Uterus (tissue), 2 donors: ENCODE measurements around the gene SMTNL1.

Experiments
- CTCF ChIP-seq, 4 experiments: fragments of 200-600 bp in 2 of 4; fragments of 450-650 bp in 2 of 4; sonication (generic) in 2 of 4; IDR thresholded peaks; one replicate each; pipeline ENCODE4 v1.5.1; 2016 to 2019; ENCODE audit warnings: antibody characterized with exemption in 4 of 4, mild to moderate bottlenecking in 2 of 4, moderate library complexity in 1 of 4
- POLR2A ChIP-seq, 2 donors: fragments of 450-650 bp; IDR thresholded peaks; one replicate each; pipeline ENCODE4 v1.6.1; 2016; ENCODE audit warnings: antibody characterized with exemption in 2 of 2, mild to moderate bottlenecking in 1 of 2, moderate library complexity in 1 of 2

- TF ChIP-seq CTCF (IDR thresholded peaks at IDR 0.05) = no peak
- no peak for TF ChIP-seq POLR2A (IDR thresholded peaks at IDR 0.05)
Measured at GRCh38 chr11:57571606-57572005, 34.2 kb downstream of the SMTNL1 start.
